ENCODE data around the gene OR11G2. TPM values are rescaled to one million over a fixed set of nuclear protein-coding genes. Genes with fewer than 3 reads are reported as not detected.
"Not testable (repeated sequence)": the region's sequence is repeated elsewhere in the genome, so short reads cannot be mapped to it uniquely, and the experiment has no call there.

OR11G2 gene
- total RNA-seq = not detected
- long read RNA-seq = 0 reads

GRCh38 chr14:20190596-20190995 is at the start of gene OR11G2:
Gene OR11G2, plus strand, starts transcription at chr14:20190896. Its CDS starts 6,542 bp downstream, at chr14:20197438.
- intact Hi-C loops (cut with DNase I) = no loop called here
- no peak for DNase-seq (ENCODE audit: low spot score)

- intact Hi-C loops (cut with DNase I) = no loop called here
- no peak for DNase-seq (ENCODE audit: low spot score)
Measured at GRCh38 chr14:20143911-20144310, 46.8 kb upstream of the OR11G2 start.

- no peak for DNase-seq (ENCODE audit: low spot score)
- intact Hi-C loops (cut with DNase I) = no loop called here
Measured at GRCh38 chr14:20144820-20145219, 45.9 kb upstream of the OR11G2 start.

GRCh38 chr14:20164462-20164861 is 26.2 kb upstream of the OR11G2 start:
- no peak for DNase-seq (ENCODE audit: low spot score)
- intact Hi-C loops (cut with DNase I) = no loop called here

- intact Hi-C loops (cut with DNase I) = no loop called here
- no peak for DNase-seq (ENCODE audit: low spot score)
Measured at GRCh38 chr14:20167091-20167490, 23.6 kb upstream of the OR11G2 start.

GRCh38 chr14:20169852-20170251 is 20.8 kb upstream of the OR11G2 start:
- intact Hi-C loops (cut with DNase I); DNase-seq (ENCODE audit: low spot score): not testable (repeated sequence)

- intact Hi-C loops (cut with DNase I); DNase-seq (ENCODE audit: low spot score): not testable (repeated sequence)
Measured at GRCh38 chr14:20174205-20174604, 16.5 kb upstream of the OR11G2 start.

GRCh38 chr14:20176330-20176729 is 14.4 kb upstream of the OR11G2 start:
- DNase-seq (ENCODE audit: low spot score) = no peak
- intact Hi-C loops (cut with DNase I) = no loop called here

- intact Hi-C loops (cut with DNase I) = no loop called here
- no peak for DNase-seq (ENCODE audit: low spot score)
Measured at GRCh38 chr14:20177433-20177974, 13.2 kb upstream of the OR11G2 start.

GRCh38 chr14:20179218-20179617 is 11.5 kb upstream of the OR11G2 start:
- no peak for DNase-seq (ENCODE audit: low spot score)

GRCh38 chr14:20179880-20180279 is 10.8 kb upstream of the OR11G2 start:
- intact Hi-C loops (cut with DNase I) = no loop called here
- no peak for DNase-seq (ENCODE audit: low spot score)

More at GRCh38 chr14:20179218-20179617, 11.5 kb upstream of the OR11G2 start:
- intact Hi-C loops (cut with DNase I) = no loop called here

GRCh38 chr14:20180486-20180885 is 10.2 kb upstream of the OR11G2 start:
- intact Hi-C loops (cut with DNase I) = no loop called here
- DNase-seq (ENCODE audit: low spot score) = no peak

GRCh38 chr14:20184181-20184580 is 6.5 kb upstream of the OR11G2 start:
- no peak for DNase-seq (ENCODE audit: low spot score)
- intact Hi-C loops (cut with DNase I) = no loop called here

GRCh38 chr14:20191396-20191795 is 700 bp downstream of the OR11G2 start:
- DNase-seq (ENCODE audit: low spot score) = no peak
- intact Hi-C loops (cut with DNase I) = no loop called here

- no peak for DNase-seq (ENCODE audit: low spot score)
- intact Hi-C loops (cut with DNase I) = no loop called here
Measured at GRCh38 chr14:20194101-20194500, 3.4 kb downstream of the OR11G2 start.

GRCh38 chr14:20195170-20195569 is 4.5 kb downstream of the OR11G2 start:
- DNase-seq (ENCODE audit: low spot score); intact Hi-C loops (cut with DNase I): not testable (repeated sequence)

GRCh38 chr14:20195911-20196310 is 5.2 kb downstream of the OR11G2 start:
- intact Hi-C loops (cut with DNase I) = no loop called here
- no peak for DNase-seq (ENCODE audit: low spot score)

GRCh38 chr14:20197459-20197858 is 6.8 kb downstream of the OR11G2 start:
- intact Hi-C loops (cut with DNase I) = no loop called here

GRCh38 chr14:20198991-20199390 is 8.3 kb downstream of the OR11G2 start:
- DNase-seq (ENCODE audit: low spot score) = no peak
- intact Hi-C loops (cut with DNase I) = no loop called here

More at GRCh38 chr14:20197459-20197858, 6.8 kb downstream of the OR11G2 start:
- DNase-seq (ENCODE audit: low spot score) = no peak

GRCh38 chr14:20204721-20205120 is 14.0 kb downstream of the OR11G2 start:
- no peak for DNase-seq (ENCODE audit: low spot score)
- intact Hi-C loops (cut with DNase I) = no loop called here

GRCh38 chr14:20209595-20209994 is 18.9 kb downstream of the OR11G2 start:
- no peak for DNase-seq (ENCODE audit: low spot score)
- intact Hi-C loops (cut with DNase I) = no loop called here

GRCh38 chr14:20212406-20212805 is 21.7 kb downstream of the OR11G2 start:
- intact Hi-C loops (cut with DNase I); DNase-seq (ENCODE audit: low spot score): not testable (repeated sequence)

Measured in cardiac septum (tissue), 1 donor.